ENCODE data around the gene KCNK15.

The KCNK15 gene

DNA sequence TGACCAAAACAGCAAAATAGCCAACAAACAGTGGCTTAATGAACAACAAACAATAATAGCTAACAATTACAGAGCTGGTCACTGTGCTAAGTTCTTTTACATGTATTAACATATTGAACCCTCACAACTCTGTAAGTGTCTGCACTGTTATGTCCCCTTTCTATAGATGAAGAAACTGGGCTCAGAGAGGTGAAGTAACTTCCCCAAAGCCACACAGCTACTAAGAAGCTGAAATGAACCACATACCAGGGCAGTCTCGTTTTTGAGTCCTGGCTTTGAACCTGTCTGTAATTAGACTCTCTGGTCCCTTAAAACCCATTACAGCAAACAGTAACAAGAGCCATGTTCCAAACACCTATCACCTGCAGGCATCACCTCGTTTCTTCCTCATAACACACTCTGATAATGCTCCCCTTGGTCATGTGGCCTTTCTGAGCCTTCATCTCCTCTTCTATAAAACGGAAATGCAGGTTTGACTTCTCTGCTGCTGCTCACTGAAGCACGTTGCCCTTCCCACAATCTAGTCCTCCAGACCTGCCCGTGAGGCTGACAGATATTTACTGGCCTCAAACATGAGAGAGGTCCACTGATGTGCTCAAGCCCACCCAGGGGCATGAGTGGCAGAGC is 23.3 kb downstream of the KCNK15 start:
- TF ChIP-seq POLR2A (IDR thresholded peaks at IDR 0.05; ENCODE audit: low read length): no peak
- TF ChIP-seq GATA1 (IDR thresholded peaks at IDR 0.05; ENCODE audit: low read depth, low read length): no peak
- no peak for DNase-seq

DNA sequence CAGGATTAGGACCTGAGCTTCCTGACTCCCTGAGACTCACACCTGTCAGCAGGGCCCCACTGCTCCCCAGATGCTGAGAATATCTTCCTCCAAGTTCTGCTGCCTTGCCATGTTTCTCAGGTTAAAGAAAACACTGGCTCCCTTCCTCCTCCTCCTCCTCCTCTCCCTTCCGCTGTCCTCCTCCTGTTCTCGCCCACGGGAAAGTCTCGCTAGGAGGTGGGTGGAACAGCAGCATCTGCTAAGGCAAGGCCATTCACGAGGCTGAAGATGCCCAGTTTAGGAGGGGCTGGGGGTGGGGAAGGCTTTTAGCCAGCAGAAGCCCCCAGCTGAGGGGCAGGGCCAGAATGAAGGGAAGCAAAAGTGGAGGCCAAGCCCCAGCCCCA is 23.8 kb downstream of the KCNK15 start:
- no peak for TF ChIP-seq POLR2A (IDR thresholded peaks at IDR 0.05; ENCODE audit: low read length)
- no peak for TF ChIP-seq GATA1 (IDR thresholded peaks at IDR 0.05; ENCODE audit: low read depth, low read length)
- no peak for DNase-seq

DNA sequence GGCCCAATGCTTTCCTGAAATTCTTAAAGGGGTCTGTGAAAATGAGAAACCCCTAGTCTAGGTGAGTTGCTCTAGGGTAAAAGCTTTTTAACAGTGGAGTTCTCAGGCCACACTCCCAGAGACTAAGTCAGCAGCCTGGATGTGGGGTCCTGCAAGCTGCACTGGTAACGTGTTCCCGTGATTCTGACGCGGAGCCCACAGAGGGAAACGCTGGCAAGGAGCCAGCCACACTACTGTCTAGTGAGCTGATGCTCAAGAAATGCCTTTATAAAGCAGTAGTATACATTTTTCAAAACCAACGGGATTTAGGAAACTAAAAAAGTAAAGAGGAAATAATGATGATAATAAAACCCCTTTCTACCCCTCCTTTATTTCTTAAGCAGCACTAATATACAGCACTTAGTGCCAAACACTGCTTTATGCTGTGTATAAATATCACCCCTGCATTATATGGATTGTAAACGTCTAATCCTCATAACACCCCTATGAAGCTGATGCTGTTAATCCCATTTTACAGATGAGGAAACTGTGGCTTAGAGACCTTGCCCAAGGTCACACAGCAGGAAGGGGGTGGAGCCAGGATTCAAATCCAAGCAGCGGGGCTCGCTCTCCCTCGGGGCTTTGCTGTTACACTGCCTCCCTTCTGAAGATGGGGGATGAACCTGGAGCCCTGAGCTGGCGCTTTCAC is 25.0 kb downstream of the KCNK15 start:
- TF ChIP-seq POLR2A (IDR thresholded peaks at IDR 0.05; ENCODE audit: low read length): no peak
- no peak for DNase-seq

DNA sequence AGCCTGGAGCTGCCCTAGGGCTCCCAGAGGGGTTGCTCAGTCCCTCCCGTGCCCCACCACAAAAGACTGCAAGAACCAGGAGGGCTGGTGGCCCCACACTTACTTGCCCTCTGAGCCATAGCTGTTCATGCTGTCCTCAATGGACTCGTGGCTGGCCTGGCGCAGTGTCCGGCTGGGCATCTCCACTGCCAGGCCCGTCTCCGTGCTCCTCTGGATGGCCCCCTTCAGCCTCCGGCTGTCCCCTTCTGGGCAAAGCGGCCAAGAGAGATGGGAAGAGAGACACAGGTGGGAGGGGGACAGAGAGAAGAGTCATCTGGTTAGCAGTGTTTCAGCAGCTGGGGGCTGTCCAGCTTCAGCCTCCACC is 25.5 kb downstream of the KCNK15 start:
- TF ChIP-seq POLR2A (IDR thresholded peaks at IDR 0.05; ENCODE audit: low read length): no peak
- TF ChIP-seq GATA1 (IDR thresholded peaks at IDR 0.05; ENCODE audit: low read depth, low read length): no peak
- no peak for DNase-seq

DNA sequence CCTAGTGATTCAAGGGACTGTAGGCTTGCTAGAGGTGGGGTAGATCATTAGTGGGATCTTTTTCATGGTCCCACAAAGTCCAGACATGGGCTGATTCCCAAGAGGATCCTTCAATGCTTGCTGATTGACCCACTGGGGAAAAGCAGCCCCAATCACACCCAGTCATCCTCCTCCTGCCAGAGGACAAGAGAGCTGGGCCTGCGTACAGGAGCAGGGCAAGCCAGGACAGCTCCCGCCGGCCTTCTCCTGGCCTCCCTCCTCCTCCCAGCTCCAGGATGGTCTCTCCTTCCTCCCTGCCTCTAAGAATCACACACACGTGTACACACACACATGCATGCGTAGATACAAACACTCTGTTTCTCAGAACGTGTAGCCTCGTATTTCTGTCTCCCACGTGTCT is 27.0 kb downstream of the KCNK15 start:
- no peak for DNase-seq
- TF ChIP-seq POLR2A (IDR thresholded peaks at IDR 0.05; ENCODE audit: low read length) (no peak), GATA1 (IDR thresholded peaks at IDR 0.05; ENCODE audit: low read depth, low read length) (no peak)

DNA sequence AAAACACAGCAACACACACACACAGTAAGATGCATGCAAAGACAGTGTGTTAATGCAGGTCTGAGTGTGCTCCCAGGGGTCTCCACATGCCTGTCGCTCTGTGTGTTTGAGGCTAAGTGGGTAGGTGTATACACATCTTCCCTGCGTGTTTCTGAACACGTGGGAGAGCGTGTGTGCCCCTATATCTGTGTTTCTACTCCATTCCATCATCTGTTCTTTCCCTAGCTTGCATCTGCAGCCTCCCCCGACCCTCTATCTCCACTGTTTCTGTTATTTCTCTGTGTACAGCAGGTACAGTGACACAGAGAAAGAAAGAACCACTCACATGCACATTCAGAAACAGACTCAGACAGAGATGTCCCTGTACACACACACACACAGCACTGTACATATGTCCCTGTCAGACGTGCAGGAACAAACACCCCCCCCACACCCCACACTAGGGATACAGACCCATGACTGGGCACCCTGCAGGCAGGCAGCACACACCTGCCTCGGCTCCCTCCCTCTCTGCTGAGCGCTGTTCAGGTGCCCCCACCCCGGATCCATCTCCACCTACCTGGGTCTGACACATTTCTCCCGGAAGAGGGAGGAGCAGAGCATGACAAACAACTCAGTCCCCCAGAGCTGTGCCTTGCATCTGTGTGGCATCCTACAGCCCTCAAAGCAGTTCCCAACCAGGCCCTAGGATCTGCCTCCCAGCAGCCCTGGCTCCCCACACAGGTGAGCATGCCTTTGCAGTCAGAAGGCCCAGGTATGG is 27.6 kb downstream of the KCNK15 start:
- no peak for TF ChIP-seq POLR2A (IDR thresholded peaks at IDR 0.05; ENCODE audit: low read length)
- no peak for TF ChIP-seq GATA1 (IDR thresholded peaks at IDR 0.05; ENCODE audit: low read depth, low read length)
- DNase-seq: no peak

DNA sequence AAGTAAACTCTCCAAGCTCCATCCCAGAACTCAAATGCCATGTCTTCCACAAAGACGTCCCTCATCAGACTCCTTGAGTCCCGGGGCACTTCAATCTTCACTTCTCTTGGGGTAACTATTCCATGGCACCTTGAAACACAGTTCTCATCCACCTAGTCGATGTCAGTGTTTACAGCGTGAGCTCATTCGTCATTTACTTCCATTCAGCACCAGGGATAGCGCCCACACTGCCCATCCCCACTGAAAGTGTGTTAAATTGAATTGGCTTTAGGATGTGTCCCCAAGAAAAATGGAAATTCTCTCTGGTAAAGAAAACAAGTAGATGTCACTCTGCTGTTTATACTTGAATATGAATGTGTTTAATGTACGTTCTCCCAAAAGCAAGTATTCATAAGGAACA is 31.3 kb downstream of the KCNK15 start:
- DNase-seq: peak in 1 of 2 experiments; percentile 11
- TF ChIP-seq POLR2A (IDR thresholded peaks at IDR 0.05; ENCODE audit: low read length) (no peak), GATA1 (IDR thresholded peaks at IDR 0.05; ENCODE audit: low read depth, low read length) (no peak)

DNA sequence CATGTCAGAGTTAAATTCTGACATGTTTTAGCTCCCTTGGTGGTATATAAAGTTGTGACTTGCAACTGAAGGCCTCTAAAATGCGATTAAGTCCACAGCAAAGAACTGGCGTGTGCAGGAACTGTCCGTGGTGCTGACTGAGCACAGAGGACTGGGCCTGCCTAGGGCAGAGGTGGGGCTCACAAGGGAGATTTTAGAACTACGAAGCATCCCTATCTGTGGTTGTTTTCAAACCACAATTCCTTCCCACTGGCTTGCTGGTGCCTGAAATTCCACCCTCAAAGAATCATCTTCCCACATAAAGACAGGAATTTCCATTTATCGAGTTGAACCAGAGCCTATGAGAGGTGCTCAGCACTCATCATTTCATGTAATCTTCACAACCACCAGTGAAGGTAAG is 34.6 kb downstream of the KCNK15 start:
- DNase-seq: peak; percentile 52 to 66
- TF ChIP-seq POLR2A (IDR thresholded peaks at IDR 0.05; ENCODE audit: low read length) (no peak), GATA1 (IDR thresholded peaks at IDR 0.05; ENCODE audit: low read depth, low read length) (no peak)

DNA sequence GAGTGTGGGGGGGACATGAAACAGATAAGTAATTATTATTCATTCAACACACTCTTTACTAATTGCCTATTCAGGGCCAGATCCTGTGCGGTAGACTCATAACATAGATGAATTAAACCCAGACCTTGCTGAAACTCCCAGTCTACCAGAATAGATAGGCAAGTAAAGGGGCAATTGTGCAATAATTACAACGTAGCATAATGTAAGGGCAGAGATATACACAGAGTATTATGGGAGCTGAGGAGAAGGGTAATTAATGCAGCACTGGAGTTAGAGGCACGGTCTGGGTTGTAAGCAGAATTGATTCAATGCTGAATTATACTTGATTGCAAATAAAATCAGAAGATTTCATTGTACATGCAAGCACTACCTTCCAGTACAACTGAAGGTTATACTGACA is 35.5 kb downstream of the KCNK15 start:
- no peak for TF ChIP-seq GATA1 (IDR thresholded peaks at IDR 0.05; ENCODE audit: low read depth, low read length)
- TF ChIP-seq POLR2A (IDR thresholded peaks at IDR 0.05; ENCODE audit: low read length): no peak
- no peak for DNase-seq

DNA sequence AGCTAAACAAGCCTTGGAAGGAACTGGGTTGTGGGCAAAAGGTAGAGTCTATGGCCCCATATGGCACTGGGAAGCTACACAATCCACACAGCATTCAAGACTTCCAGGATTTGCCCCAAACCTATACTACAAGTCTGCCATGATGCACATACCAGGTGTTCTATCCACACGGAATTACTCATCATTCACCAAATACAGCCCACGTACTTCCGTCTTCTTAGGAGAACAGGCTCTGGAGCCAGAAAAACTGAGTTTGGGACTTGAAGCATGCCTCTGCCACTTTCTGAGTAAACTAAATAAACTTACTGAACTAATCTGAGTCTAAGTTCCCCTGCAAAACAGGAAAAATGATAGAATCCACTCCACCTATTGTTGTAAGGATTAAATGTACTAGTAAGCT is 36.1 kb downstream of the KCNK15 start:
- no peak for DNase-seq
- TF ChIP-seq GATA1 (IDR thresholded peaks at IDR 0.05; ENCODE audit: low read depth, low read length): no peak
- no peak for TF ChIP-seq POLR2A (IDR thresholded peaks at IDR 0.05; ENCODE audit: low read length)

DNA sequence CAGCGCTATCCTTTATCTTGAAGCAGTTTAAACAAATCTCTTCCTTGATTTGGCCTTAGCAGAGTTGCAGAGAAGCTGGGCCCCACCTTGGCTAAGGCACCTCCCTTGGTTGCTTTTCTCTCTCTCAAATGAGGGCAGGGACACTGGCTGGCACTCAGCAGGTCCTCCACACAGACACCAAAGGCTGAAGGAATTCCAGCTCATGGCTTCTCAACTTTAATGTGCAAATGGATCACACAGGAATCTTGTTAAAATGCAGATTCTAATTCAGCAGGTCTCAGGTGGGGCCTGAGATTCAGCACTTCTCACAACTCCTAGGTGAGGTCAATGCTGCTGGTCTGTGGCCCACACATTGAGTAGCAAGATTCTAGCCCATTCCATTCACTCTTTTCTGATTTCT is 39.0 kb downstream of the KCNK15 start:
- no peak for DNase-seq
- TF ChIP-seq POLR2A (IDR thresholded peaks at IDR 0.05; ENCODE audit: low read length) (no peak), GATA1 (IDR thresholded peaks at IDR 0.05; ENCODE audit: low read depth, low read length) (no peak)

DNA sequence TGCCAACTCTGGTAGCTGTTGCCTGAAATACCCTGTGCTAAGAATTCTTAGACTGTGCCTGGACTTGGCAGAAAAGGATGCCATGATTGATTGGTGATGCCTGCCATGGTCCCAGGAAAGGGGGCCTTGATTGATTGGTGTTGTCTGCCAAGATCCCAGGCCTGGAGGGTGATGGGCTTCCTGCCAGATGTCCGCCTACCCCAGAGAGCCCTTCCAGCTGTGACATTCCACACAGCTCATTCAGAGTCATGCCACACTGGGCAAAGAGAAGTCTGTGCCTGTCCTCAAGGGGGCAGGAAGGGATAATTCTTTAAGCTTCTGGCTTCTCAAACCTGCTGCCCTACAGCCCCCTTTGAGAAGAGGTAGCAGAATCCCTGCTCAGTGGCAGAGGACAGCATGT is 40.1 kb downstream of the KCNK15 start:
- TF ChIP-seq GATA1 (IDR thresholded peaks at IDR 0.05; ENCODE audit: low read depth, low read length) (no peak), POLR2A (IDR thresholded peaks at IDR 0.05; ENCODE audit: low read length) (no peak)
- no peak for DNase-seq

DNA sequence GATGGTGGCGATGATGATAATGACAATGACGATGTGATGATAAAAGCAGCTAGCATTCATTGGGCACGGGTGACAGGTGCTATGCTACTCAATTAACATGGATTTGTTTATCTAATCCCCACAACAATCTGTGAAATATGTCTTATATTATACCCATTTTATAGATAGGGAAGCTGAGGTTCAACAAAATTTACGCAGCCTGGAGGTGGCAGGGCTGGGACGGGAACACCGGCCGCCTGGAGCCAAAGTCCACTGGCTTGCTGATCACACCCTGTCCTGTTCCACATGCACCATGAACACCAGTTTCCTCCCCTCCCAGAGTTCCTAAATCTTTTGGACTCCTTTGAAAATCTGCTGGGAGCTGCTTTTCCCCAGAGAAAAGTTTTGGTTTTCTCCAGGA is 41.6 kb downstream of the KCNK15 start:
- TF ChIP-seq GATA1 (IDR thresholded peaks at IDR 0.05; ENCODE audit: low read depth, low read length) (no peak), POLR2A (IDR thresholded peaks at IDR 0.05; ENCODE audit: low read length) (no peak)
- no peak for DNase-seq

DNA sequence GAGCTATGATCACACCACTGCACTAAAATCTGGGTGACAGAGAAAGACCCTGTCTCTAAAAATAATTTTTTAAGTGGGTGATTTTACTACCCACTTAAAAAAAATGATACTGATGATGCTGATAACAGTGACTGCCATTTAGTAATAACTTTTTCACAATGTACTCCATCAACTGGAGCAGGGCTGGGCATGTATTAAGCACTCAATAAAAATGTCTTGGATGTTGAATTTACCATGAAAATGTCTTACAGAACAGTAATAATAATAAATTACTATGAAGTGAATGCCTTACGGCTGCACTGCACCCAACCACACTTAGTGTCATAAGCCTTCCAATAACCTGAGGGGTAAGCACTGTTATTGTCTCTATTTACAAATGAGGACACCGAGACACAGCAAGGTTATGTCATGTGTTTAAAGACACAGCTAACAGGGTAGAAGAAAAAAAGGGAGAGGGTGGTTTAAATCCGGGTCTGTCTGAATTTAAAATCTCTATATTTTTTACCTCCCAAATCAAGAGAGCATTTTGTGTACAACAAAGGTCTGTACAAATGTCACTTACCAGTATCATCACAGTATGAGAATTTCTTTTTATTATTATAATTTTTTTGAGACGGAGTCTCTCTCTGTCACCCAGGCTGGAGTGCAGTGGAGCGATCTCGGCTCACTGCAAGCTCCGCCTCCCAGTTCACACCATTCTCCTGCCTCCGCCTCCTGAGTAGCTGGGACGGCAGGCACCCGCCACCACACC is 43.2 kb downstream of the KCNK15 start:
- DNase-seq: no peak

More for the DNA sequence above, 43.2 kb downstream of the KCNK15 start:
- TF ChIP-seq POLR2A (IDR thresholded peaks at IDR 0.05; ENCODE audit: low read length): no peak
- no peak for TF ChIP-seq GATA1 (IDR thresholded peaks at IDR 0.05; ENCODE audit: low read depth, low read length)

All from erythroblast (primary cell).